Body of pancreas (tissue), 4 donors: Measurements from ENCODE around the gene UPK3A. TPM values are rescaled to one million over a fixed set of nuclear protein-coding genes. Genes with fewer than 3 reads are reported as not detected.
"Not testable (repeated sequence)": the region's sequence is repeated elsewhere in the genome, so short reads cannot be mapped to it uniquely, and the experiment has no call there.

Source experiments
- ATAC-seq: fragments of 150-250 bp; one replicate; pipeline ENCODE4 v1.9.1; 2016
- DNase-seq, 4 donors: peaks; one replicate each; pipeline ENCODE4 v3.0.0-alpha.2; 2019
- H3K27ac ChIP-seq, 4 donors: fragments of 200-600 bp; sonication (generic); 1 replicate in 3 of 4; 2 replicates in 1 of 4; pipeline versions ENCODE4 v1.5.1 to v1.6.1; 2016 to 2019; ENCODE audit warnings: mild to moderate bottlenecking in 1 of 4, mixed read lengths in 1 of 4, moderate library complexity in 1 of 4
- H3K27me3 ChIP-seq, 2 donors: fragments of 200-600 bp; sonication (generic); one replicate each; pipeline ENCODE4 v1.6.0; 2016; ENCODE audit warnings: mild to moderate bottlenecking in 1 of 2
- H3K36me3 ChIP-seq, 2 donors: fragments of 200-600 bp; sonication (generic); replicated peaks in 1 of 2; 2 replicates each; pipeline ENCODE4 v1.5.1; 2016; ENCODE audit warnings: low read depth in 2 of 2; ENCODE audit not compliant: insufficient read depth in 1 of 2
- H3K4me1 ChIP-seq: fragments of 200-600 bp; sonication (generic); one replicate; pipeline ENCODE4 v1.6.0; 2016
- H3K4me3 ChIP-seq, 2 donors: fragments of 200-600 bp; sonication (generic); 1 replicate in 1 of 2; 2 replicates in 1 of 2; pipeline ENCODE4 v1.5.1; 2016 to 2019
- H3K9me3 ChIP-seq, 3 donors: fragments of 200-600 bp; sonication (generic); 1 replicate in 2 of 3; 2 replicates in 1 of 3; pipeline ENCODE4 v1.5.1; 2016
- POLR2A ChIP-seq, 3 donors: fragments of 450-650 bp; IDR thresholded peaks; one replicate each; pipeline ENCODE4 v1.6.1; 2016; ENCODE audit warnings: antibody characterized with exemption in 3 of 3, mild to moderate bottlenecking in 2 of 3
- WGBS, 2 donors: methylation state at CpG; one replicate each; pipeline ENCODE4 v1.1.5; 2017; 5-methylcytosine and 5-hydroxymethylcytosine counted together
- intact Hi-C: fragments of 100-400 bp; cut with DNase I; formaldehyde crosslinking; loops from one replicate; pipeline ENCODE4 v1.15.1; 2023
- total RNA-seq, 2 donors: library from RNA; depleted of rRNA; stranded (reverse); fragments of >200 nt; gene quantifications; one replicate each; pipeline ENCODE4 v1.1.0, GENCODE V29; 2016
- TF ChIP-seq, protein P1 (sequence below), 7 experiments: fragments of 450-650 bp in 4 of 7; fragments of 200-600 bp in 3 of 7; sonication (generic) in 3 of 7; IDR thresholded peaks; one replicate each; pipeline ENCODE4 v1.5.1; 2016 to 2019; ENCODE audit warnings: antibody characterized with exemption in 7 of 7

Gene UPK3A
- total RNA-seq, 2 donors from 2014 or later: not detected

DNA sequence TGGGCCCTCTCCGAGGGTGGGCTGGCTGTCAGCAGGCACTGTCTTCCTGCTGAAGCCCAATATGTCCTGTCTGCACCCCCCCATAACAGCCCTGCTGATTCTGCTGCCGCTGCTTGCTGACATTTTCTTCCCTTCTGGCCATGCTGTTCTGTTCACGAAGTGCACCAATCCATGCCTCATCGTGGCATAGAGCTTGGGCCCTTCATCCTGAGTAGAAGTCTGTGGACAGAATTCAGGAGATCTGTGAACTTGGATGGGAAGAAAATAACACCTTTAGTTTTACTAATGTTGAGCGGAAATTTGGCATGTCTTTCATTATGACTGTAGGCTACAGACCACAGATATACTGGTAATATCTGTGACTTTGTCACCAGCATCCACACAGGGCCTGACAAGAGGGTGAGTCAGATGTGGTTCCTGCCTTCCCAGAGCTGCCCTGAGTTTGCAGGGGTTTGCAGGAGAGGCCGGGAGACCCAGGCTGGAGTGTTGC lies 29.9 kb upstream of the UPK3A start:
- DNase-seq (no peak), ATAC-seq (no peak)
- intact Hi-C loops: no loop called here
- H3K9me3 ChIP-seq: no peaks in the 10 kb centered on the region
- WGBS, 2 donors: 77 to 92% methylated on average over 4 to 6 of the region's 6 CpGs
- H3K27ac ChIP-seq: no peak overlapping the region
- H3K4me1 ChIP-seq: no peaks in the 10 kb centered on the region
- TF ChIP-seq, protein P1, sequence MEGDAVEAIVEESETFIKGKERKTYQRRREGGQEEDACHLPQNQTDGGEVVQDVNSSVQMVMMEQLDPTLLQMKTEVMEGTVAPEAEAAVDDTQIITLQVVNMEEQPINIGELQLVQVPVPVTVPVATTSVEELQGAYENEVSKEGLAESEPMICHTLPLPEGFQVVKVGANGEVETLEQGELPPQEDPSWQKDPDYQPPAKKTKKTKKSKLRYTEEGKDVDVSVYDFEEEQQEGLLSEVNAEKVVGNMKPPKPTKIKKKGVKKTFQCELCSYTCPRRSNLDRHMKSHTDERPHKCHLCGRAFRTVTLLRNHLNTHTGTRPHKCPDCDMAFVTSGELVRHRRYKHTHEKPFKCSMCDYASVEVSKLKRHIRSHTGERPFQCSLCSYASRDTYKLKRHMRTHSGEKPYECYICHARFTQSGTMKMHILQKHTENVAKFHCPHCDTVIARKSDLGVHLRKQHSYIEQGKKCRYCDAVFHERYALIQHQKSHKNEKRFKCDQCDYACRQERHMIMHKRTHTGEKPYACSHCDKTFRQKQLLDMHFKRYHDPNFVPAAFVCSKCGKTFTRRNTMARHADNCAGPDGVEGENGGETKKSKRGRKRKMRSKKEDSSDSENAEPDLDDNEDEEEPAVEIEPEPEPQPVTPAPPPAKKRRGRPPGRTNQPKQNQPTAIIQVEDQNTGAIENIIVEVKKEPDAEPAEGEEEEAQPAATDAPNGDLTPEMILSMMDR (IDR thresholded peaks at IDR 0.05): no peak
- no peak for TF ChIP-seq POLR2A (IDR thresholded peaks at IDR 0.05)
- H3K36me3 ChIP-seq: no peaks in the 10 kb centered on the region
- H3K4me3 ChIP-seq: no peak overlapping the region
- H3K27me3 ChIP-seq: no peaks in the 10 kb centered on the region

DNA sequence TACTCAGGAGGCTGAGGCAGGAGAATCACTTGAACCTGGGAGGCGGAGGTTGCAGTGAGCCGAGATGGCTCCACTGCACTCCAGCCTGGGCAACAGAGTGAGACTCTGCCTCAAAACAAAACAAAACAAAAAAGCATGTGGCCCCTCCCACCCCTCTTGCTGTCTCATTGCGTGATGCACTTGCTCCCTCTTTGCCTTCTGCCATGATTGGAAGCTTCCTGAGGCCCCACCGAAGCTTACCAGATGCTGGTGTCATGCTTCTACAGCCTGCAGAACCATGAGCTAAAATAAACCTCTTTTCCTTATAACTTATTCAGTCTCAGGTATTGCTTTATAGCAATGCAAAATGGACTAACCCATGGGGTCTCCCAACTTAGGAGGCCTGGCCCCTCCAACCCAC lies 26.8 kb upstream of the UPK3A start:
- 82 to 100% methylated on average over 2 to 4 of the region's 4 CpGs for WGBS, 2 donors
- H3K27me3 ChIP-seq, H3K9me3 ChIP-seq, H3K4me1 ChIP-seq, H3K4me3 ChIP-seq, H3K27ac ChIP-seq, H3K36me3 ChIP-seq, intact Hi-C loops, ATAC-seq, DNase-seq: not testable (repeated sequence)

DNA sequence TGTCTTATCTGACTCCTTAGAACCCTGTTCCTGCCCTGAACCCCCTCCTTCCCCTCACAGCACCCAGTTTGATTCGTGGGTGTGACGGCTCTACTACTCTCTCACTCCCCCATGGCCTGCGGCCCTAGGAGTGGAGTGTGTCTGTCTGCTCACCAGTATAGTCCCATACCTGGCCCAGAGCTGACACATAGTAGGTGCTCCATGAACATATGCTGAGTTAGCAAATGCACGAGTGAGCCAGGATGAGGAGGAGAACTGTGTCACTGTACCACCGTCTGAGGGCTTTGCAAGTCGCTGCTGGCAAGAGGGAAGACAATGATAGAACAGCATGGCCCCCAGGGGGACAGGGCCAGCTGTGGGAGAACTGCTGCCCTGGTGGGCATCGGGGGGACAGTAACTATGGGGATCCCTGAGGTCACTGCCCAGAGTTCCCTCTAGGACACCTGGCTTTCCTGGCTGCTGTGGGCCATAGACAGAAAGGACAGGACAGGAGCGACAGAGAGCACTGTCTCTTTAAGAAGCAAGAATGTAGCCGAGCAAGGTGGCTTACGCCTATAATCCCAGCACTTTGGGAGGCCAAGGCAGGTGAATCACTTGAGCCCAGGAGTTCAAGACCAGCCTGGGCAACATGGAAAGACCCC lies 24.9 kb upstream of the UPK3A start:
- WGBS, 2 donors: 62 to 65% methylated on average over 9 to 10 of the region's 10 CpGs
- no peaks in the 10 kb centered on the region for H3K9me3 ChIP-seq
- no peaks in the 10 kb centered on the region for H3K27me3 ChIP-seq
- H3K27ac ChIP-seq: no peak overlapping the region
- DNase-seq: no peak
- ATAC-seq: no peak
- intact Hi-C loops: no loop called here
- peaks cover 3% of the 10 kb centered on the region for H3K4me1 ChIP-seq
- no peaks in the 10 kb centered on the region for H3K36me3 ChIP-seq
- no peak for TF ChIP-seq POLR2A (IDR thresholded peaks at IDR 0.05)
- TF ChIP-seq, protein P1 (IDR thresholded peaks at IDR 0.05): no peak
- H3K4me3 ChIP-seq: no peak overlapping the region

DNA sequence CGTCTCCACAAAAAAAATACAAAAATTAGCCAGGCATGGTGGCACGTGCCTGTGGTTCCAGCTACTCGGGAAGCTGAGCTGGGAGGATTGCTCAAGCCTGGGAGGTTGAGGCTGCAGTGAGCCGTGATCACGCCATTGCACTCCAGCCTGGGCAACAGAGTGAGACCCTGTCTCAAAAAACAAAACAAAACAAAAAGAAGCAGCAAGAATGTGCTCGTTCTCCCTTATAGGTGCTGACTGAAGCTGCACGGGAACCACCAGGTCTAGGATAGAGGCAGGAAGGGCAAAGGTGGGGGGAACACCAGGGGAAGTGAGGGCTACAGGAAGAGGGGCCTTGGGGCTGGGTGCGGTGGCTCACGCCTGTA lies 24.4 kb upstream of the UPK3A start:
- intact Hi-C loops, H3K27ac ChIP-seq, H3K4me1 ChIP-seq, DNase-seq, H3K36me3 ChIP-seq, H3K9me3 ChIP-seq, ATAC-seq, H3K27me3 ChIP-seq, H3K4me3 ChIP-seq: not testable (repeated sequence)
- 81% methylated on average over 9 of the region's 9 CpGs for WGBS, 2 donors

DNA sequence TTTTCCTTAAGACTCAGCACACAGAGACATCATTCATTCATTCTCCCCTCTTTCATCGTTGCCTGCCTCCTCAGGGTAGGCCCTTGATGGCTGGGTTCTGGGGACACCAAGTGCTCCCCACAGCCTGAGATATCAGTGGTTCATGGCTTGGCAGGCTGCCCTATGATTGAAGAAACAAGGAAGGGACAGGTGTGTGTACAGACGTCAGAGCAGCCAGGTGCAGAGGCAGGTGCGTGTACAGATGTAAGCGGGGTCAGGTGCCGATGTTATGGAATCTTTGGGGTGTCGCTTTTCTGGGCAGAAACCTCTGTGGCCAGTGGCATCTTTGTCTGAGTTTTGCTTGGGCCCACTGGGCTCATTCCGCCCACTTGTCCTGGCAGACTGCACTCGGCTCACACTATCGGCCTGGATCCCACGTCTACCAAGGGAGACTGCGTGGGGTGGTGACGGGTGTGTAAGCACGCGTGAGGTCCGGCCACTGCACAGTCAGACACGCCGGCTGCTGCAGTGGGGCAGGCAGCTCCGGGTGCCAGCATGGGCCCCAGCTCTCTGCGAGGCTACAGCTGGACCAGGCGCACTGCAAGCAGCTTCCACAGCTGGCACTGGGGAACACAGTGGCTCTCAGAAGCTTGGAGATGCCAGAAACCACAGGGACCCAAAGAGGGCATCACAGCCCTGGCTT lies 23.2 kb upstream of the UPK3A start:
- 66 to 77% methylated on average over 9 to 20 of the region's 20 CpGs for WGBS, 2 donors
- ATAC-seq: no peak
- intact Hi-C loops: no loop called here

More for the DNA sequence above, 23.2 kb upstream of the UPK3A start:
- H3K36me3 ChIP-seq: no peaks in the 10 kb centered on the region
- no peak overlapping the region for H3K27ac ChIP-seq
- no peaks in the 10 kb centered on the region for H3K27me3 ChIP-seq
- no peak overlapping the region for H3K4me3 ChIP-seq
- no peak for TF ChIP-seq POLR2A (IDR thresholded peaks at IDR 0.05)
- TF ChIP-seq, protein P1 (IDR thresholded peaks at IDR 0.05): no peak
- H3K9me3 ChIP-seq: no peaks in the 10 kb centered on the region
- DNase-seq: no peak
- peaks cover 3% of the 10 kb centered on the region for H3K4me1 ChIP-seq
